Tibial nerve (tissue), 3 donors: ENCODE results near the gene PIEZO2.

Source experiments
- POLR2A ChIP-seq, 2 donors: fragments of 450-650 bp; IDR thresholded peaks; one replicate each; pipeline ENCODE4 v1.6.1; 2017; ENCODE audit warnings: antibody characterized with exemption in 2 of 2, mild to moderate bottlenecking in 2 of 2, moderate library complexity in 2 of 2
- TF ChIP-seq, protein P1 (sequence below), 5 experiments: fragments of 200-600 bp in 3 of 5; fragments of 450-650 bp in 2 of 5; sonication (generic) in 3 of 5; IDR thresholded peaks; one replicate each; pipeline ENCODE4 v1.5.1; 2016 to 2019; ENCODE audit warnings: antibody characterized with exemption in 5 of 5, mild to moderate bottlenecking in 3 of 5, moderate library complexity in 2 of 5

DNA sequence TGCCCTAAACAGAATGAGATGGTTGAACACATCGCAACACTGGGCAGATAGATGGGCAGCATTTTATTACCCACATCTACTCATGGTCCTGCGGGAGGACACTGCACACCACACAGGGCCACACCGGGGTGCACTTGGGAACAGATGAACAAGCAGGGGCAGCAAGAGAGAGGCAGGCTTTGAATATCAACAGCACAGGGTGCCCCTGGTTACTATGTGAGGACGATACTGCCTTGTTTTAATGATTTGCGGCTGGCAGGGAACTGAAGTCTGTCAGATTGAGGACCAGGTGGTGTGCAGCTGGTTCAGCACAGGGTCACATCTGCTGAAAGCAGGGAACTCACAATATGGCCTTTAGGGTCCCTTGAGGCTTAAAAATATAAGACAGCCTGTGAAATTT lies 195.7 kb downstream of the PIEZO2 start:
- TF ChIP-seq, protein P1, sequence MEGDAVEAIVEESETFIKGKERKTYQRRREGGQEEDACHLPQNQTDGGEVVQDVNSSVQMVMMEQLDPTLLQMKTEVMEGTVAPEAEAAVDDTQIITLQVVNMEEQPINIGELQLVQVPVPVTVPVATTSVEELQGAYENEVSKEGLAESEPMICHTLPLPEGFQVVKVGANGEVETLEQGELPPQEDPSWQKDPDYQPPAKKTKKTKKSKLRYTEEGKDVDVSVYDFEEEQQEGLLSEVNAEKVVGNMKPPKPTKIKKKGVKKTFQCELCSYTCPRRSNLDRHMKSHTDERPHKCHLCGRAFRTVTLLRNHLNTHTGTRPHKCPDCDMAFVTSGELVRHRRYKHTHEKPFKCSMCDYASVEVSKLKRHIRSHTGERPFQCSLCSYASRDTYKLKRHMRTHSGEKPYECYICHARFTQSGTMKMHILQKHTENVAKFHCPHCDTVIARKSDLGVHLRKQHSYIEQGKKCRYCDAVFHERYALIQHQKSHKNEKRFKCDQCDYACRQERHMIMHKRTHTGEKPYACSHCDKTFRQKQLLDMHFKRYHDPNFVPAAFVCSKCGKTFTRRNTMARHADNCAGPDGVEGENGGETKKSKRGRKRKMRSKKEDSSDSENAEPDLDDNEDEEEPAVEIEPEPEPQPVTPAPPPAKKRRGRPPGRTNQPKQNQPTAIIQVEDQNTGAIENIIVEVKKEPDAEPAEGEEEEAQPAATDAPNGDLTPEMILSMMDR (IDR thresholded peaks at IDR 0.05) = no peak
- no peak for TF ChIP-seq POLR2A (IDR thresholded peaks at IDR 0.05)
